Mesodermal cell (in vitro differentiated cells): ENCODE data around the gene SCAI.
A peak's percentile ranks its signal among the peaks of the same experiment; 100 is the strongest.
"Not testable (repeated sequence)": the region's sequence is repeated elsewhere in the genome, so short reads cannot be mapped to it uniquely, and the experiment has no call there.

Experiments used
- H3K27ac ChIP-seq: 2 replicates; pipeline ENCODE4 v1.7.0; 2013; ENCODE audit warnings: mild to moderate bottlenecking, low read depth, low read length, moderate library complexity; ENCODE audit not compliant: severe bottlenecking
- H3K36me3 ChIP-seq: 2 replicates; pipeline ENCODE4 v1.7.1; 2013; ENCODE audit warnings: mild to moderate bottlenecking, low read length, moderate library complexity; ENCODE audit not compliant: control insufficient read depth, insufficient read depth
- H3K4me1 ChIP-seq: one replicate; pipeline ENCODE4 v1.7.1; 2013; ENCODE audit warnings: mild to moderate bottlenecking, low read length; ENCODE audit not compliant: insufficient read depth, control insufficient read depth, poor library complexity, severe bottlenecking
- H3K4me3 ChIP-seq: 2 replicates; pipeline ENCODE4 v1.7.0; 2013; ENCODE audit warnings: low read length, control low read depth, mild to moderate bottlenecking; ENCODE audit not compliant: insufficient read depth, poor library complexity, severe bottlenecking; ENCODE audit errors: extremely low read depth
- H3K9me3 ChIP-seq: 2 replicates; pipeline ENCODE4 v1.7.1; 2013; ENCODE audit warnings: mild to moderate bottlenecking, low read length, moderate library complexity; ENCODE audit not compliant: control insufficient read depth
- WGBS, 2 experiments: methylation state at CpG; one replicate each; pipeline ENCODE4 v1.1.5; 2013; ENCODE audit warnings: missing lambda C conversion rate in 2 of 2; ENCODE audit not compliant: insufficient coverage in 2 of 2; 5-methylcytosine and 5-hydroxymethylcytosine counted together

The SCAI gene

GRCh38 chr9:125038166-125038565 is 105.2 kb downstream of the SCAI start:
- Histone ChIP-seq H3K9me3 (no peaks in the 10 kb centered on the region), H3K36me3 (no peaks in the 10 kb centered on the region), H3K4me1 (no peaks in the 10 kb centered on the region), H3K27ac (no peak overlapping the region), H3K4me3 (no peak overlapping the region)
- WGBS, 2 experiments, result no CpG with 5 or more reads among the region's 2 CpGs

GRCh38 chr9:125028041-125028440 is 115.3 kb downstream of the SCAI start:
- Histone ChIP-seq H3K9me3 (no peaks in the 10 kb centered on the region), H3K36me3 (peaks cover 12% of the 10 kb centered on the region), H3K4me1 (no peaks in the 10 kb centered on the region), H3K4me3 (no peak overlapping the region), H3K27ac (no peak overlapping the region)
- WGBS, 2 experiments, result 83% methylated on average over 1 of the region's 3 CpGs; no CpG with 5 or more reads in 1 of the 2 experiments

- 100% methylated on average over 1 of the region's 1 CpG; no CpG with 5 or more reads in 1 of the 2 experiments for WGBS, 2 experiments
- H3K27ac ChIP-seq, result no peak overlapping the region
- peaks cover 15% of the 10 kb centered on the region for H3K36me3 ChIP-seq
- no peaks in the 10 kb centered on the region for H3K9me3 ChIP-seq
- no peaks in the 10 kb centered on the region for H3K4me1 ChIP-seq
- H3K4me3 ChIP-seq, result no peak overlapping the region
Observed at GRCh38 chr9:125024917-125025316, 118.4 kb downstream of the SCAI start.

GRCh38 chr9:125021069-125021468 is 122.3 kb downstream of the SCAI start:
- 100% methylated on average over 2 of the region's 4 CpGs; no CpG with 5 or more reads in 1 of the 2 experiments for WGBS, 2 experiments

GRCh38 chr9:125015655-125016054 is 127.7 kb downstream of the SCAI start:
- WGBS, 2 experiments, result no CpG with 5 or more reads among the region's 5 CpGs
- not testable (repeated sequence) for H3K9me3 ChIP-seq, H3K36me3 ChIP-seq, H3K4me3 ChIP-seq, H3K27ac ChIP-seq, H3K4me1 ChIP-seq

More at GRCh38 chr9:125021069-125021468, 122.3 kb downstream of the SCAI start:
- Histone ChIP-seq H3K36me3 (peaks cover 21% of the 10 kb centered on the region), H3K9me3 (no peaks in the 10 kb centered on the region), H3K4me1 (no peaks in the 10 kb centered on the region), H3K27ac (no peak overlapping the region), H3K4me3 (no peak overlapping the region)

- not testable (repeated sequence) for H3K9me3 ChIP-seq, H3K27ac ChIP-seq, H3K36me3 ChIP-seq, H3K4me1 ChIP-seq, H3K4me3 ChIP-seq
- WGBS, 2 experiments, result no CpG with 5 or more reads among the region's 4 CpGs
Observed at GRCh38 chr9:125012013-125012412, 131.3 kb downstream of the SCAI start.

- Histone ChIP-seq H3K4me3 (no peak overlapping the region), H3K27ac (no peak overlapping the region)
- WGBS, 2 experiments, result no CpG with 5 or more reads among the region's 2 CpGs
Observed at GRCh38 chr9:125008599-125008998, 134.7 kb downstream of the SCAI start.

GRCh38 chr9:125003332-125003731 is 140.0 kb downstream of the SCAI start:
- no peaks in the 10 kb centered on the region for H3K9me3 ChIP-seq
- 95 to 98% methylated on average over 5 to 7 of the region's 7 CpGs for WGBS, 2 experiments
- no peaks in the 10 kb centered on the region for H3K4me1 ChIP-seq
- peaks cover 13% of the 10 kb centered on the region for H3K36me3 ChIP-seq
- H3K27ac ChIP-seq, result no peak overlapping the region
- no peak overlapping the region for H3K4me3 ChIP-seq

More at GRCh38 chr9:125008599-125008998, 134.7 kb downstream of the SCAI start:
- Histone ChIP-seq H3K36me3 (no peaks in the 10 kb centered on the region), H3K4me1 (no peaks in the 10 kb centered on the region), H3K9me3 (no peaks in the 10 kb centered on the region)

GRCh38 chr9:124983698-124984097 is 159.6 kb downstream of the SCAI start:
- WGBS, 2 experiments, result no CpG with 5 or more reads among the region's 1 CpG

GRCh38 chr9:124980431-124980830 is 162.9 kb downstream of the SCAI start:
- 80% methylated on average over 1 of the region's 4 CpGs; no CpG with 5 or more reads in 1 of the 2 experiments for WGBS, 2 experiments
- no peak overlapping the region for H3K4me3 ChIP-seq
- no peaks in the 10 kb centered on the region for H3K9me3 ChIP-seq
- H3K4me1 ChIP-seq, result no peaks in the 10 kb centered on the region
- no peak overlapping the region for H3K27ac ChIP-seq
- H3K36me3 ChIP-seq, result peaks cover 4% of the 10 kb centered on the region

More at GRCh38 chr9:124983698-124984097, 159.6 kb downstream of the SCAI start:
- peaks cover 4% of the 10 kb centered on the region for H3K36me3 ChIP-seq
- no peaks in the 10 kb centered on the region for H3K9me3 ChIP-seq
- no peak overlapping the region for H3K4me3 ChIP-seq
- H3K4me1 ChIP-seq, result no peaks in the 10 kb centered on the region
- no peak overlapping the region for H3K27ac ChIP-seq

- H3K4me3 ChIP-seq, result no peak overlapping the region
- no peaks in the 10 kb centered on the region for H3K9me3 ChIP-seq
- peaks cover 30% of the 10 kb centered on the region for H3K36me3 ChIP-seq
- WGBS, 2 experiments, result 0% methylated on average over 1 of the region's 2 CpGs; no CpG with 5 or more reads in 1 of the 2 experiments
- H3K4me1 ChIP-seq, result no peaks in the 10 kb centered on the region
- H3K27ac ChIP-seq, result peak overlapping the region; percentile 2
Observed at GRCh38 chr9:124975131-124975530, 168.2 kb downstream of the SCAI start.
